GM12892 (cell line): ENCODE results near the gene CDH6.

ENCODE experiments used
- POLR2A ChIP-seq: IDR thresholded peaks from 2 replicates; pipeline ENCODE4 v1.6.1; 2011; ENCODE audit warnings: low read depth, low read length, control low read depth
- POLR2AphosphoS5 ChIP-seq: IDR thresholded peaks from 2 replicates; pipeline ENCODE4 v1.6.1; 2011; ENCODE audit warnings: low read depth, low read length, control low read depth
- TAF1 ChIP-seq: IDR thresholded peaks from 2 replicates; pipeline ENCODE4 v1.6.1; 2011; ENCODE audit warnings: low read depth, mild to moderate bottlenecking, control low read depth, low read length, borderline replicate concordance

DNA sequence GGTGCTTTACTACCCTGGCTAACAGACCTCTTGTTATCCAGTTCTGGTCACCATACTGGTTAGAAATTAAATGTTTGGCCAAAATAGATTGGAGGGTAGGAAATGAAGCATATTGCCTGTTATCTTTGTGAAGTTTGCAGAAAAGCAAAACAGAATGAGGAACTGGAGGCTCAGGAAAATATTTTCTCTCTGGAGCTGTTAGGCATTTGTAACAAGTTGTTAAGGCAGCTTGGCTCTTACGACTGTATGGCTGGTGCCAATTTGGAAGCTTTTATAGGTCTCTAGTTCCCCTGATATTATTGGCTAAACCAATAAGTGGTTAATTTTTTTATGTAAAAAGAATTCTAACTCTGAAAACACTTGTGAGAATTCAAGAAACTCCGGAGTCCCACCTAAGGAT lies 35.8 kb downstream of the CDH6 start:
- TF ChIP-seq POLR2AphosphoS5 (no peak), POLR2A (no peak), TAF1 (no peak)
